ENCODE measurements around the gene ARID3A.

ARID3A gene

GRCh38 chr19:943551-944170 lies 17.8 kb downstream of the ARID3A start:
- TF ChIP-seq, protein P1, sequence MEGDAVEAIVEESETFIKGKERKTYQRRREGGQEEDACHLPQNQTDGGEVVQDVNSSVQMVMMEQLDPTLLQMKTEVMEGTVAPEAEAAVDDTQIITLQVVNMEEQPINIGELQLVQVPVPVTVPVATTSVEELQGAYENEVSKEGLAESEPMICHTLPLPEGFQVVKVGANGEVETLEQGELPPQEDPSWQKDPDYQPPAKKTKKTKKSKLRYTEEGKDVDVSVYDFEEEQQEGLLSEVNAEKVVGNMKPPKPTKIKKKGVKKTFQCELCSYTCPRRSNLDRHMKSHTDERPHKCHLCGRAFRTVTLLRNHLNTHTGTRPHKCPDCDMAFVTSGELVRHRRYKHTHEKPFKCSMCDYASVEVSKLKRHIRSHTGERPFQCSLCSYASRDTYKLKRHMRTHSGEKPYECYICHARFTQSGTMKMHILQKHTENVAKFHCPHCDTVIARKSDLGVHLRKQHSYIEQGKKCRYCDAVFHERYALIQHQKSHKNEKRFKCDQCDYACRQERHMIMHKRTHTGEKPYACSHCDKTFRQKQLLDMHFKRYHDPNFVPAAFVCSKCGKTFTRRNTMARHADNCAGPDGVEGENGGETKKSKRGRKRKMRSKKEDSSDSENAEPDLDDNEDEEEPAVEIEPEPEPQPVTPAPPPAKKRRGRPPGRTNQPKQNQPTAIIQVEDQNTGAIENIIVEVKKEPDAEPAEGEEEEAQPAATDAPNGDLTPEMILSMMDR (IDR thresholded peaks at IDR 0.05; ENCODE audit: control insufficient read depth, insufficient read depth, low read depth, low read length, missing control alignments): no peak
- no peak for DNase-seq (ENCODE audit: low read depth)
- H3K4me3 ChIP-seq (ENCODE audit: control insufficient read depth, low read depth, low read length): no peak overlapping the region

- TF ChIP-seq, protein P1 (IDR thresholded peaks at IDR 0.05; ENCODE audit: control insufficient read depth, insufficient read depth, low read depth, low read length, missing control alignments): no peak
- DNase-seq (ENCODE audit: low read depth): no peak
- H3K4me3 ChIP-seq (ENCODE audit: control insufficient read depth, low read depth, low read length): no peak overlapping the region
Observed at GRCh38 chr19:944171-944567, 18.3 kb downstream of the ARID3A start.

DNA sequence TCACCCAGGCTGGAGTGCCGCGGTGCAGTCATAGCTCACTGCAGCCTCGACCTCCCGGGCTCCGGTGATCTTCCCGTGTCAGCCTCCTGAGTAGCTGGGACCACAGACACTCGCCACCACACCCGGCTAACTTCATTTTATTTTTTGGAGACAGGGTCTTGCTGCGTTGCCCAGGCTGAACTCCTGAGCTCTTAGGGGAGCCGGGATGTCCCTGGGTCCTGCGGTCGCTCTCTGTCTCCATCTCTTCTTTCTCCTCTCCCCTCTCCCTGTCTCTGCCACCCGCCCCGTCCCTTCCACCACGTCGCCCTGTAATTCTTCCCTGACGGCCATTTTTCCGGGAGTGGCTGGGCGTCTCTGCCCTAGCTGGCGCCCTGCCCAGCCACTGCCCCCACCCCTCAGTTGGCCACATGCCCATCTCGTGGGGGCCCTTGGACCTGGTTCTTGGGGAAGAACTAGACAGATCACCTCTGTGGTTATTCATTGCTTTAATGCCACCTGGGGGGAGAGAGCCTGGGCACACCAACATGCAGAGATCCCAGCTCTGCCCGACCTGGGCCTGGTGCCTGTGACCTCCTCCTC lies 18.9 kb downstream of the ARID3A start:
- TF ChIP-seq, protein P1 (IDR thresholded peaks at IDR 0.05; ENCODE audit: control insufficient read depth, insufficient read depth, low read depth, low read length, missing control alignments): no peak
- DNase-seq (ENCODE audit: low read depth): no peak
- H3K4me3 ChIP-seq (ENCODE audit: control insufficient read depth, low read depth, low read length): no peak overlapping the region

DNA sequence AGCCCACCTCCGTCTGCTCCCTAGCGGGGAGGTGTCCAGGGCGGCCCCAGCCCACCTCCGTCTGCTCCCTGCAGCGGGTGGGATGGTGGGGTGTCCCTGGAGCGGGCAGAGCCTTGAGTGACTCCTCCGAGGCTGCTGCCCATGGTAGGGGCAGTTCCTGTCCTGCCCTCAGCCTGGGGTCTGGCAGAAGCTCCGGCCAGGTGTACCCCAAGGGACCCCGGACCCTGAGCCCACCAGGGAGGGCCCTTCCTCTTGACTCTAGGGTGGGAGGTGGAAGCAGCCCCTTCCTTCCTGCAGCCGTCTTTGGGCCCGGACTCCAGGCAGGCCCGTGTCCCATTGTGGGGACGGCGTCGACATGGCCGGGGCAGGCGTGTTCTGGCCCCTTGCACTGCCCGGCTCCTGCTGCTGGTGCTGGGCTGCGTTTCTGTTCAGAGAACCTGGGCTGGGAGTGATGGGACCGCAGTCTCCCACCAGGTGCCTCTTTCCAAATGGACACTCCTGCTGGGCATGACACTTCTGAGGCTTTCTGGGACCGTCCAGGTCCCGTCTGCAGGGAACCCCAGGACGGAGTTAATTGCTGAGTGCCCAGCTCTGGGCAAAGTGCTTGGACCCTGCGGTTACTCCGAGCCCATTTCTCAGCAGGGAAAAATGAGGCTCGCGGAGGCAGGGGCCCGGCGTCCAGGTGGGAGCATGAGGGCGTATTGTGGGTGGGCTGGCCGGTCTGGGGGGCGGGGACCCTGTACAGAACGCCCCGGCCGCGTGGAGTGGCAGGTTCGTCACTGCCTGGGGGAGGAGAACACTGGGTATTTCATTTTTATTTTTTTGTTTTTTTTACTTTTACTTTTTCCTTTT lies 19.8 kb downstream of the ARID3A start:
- H3K4me3 ChIP-seq (ENCODE audit: control insufficient read depth, low read depth, low read length): no peak overlapping the region
- TF ChIP-seq, protein P1 (IDR thresholded peaks at IDR 0.05; ENCODE audit: control insufficient read depth, insufficient read depth, low read depth, low read length, missing control alignments): no peak
- DNase-seq (ENCODE audit: low read depth): no peak

DNA sequence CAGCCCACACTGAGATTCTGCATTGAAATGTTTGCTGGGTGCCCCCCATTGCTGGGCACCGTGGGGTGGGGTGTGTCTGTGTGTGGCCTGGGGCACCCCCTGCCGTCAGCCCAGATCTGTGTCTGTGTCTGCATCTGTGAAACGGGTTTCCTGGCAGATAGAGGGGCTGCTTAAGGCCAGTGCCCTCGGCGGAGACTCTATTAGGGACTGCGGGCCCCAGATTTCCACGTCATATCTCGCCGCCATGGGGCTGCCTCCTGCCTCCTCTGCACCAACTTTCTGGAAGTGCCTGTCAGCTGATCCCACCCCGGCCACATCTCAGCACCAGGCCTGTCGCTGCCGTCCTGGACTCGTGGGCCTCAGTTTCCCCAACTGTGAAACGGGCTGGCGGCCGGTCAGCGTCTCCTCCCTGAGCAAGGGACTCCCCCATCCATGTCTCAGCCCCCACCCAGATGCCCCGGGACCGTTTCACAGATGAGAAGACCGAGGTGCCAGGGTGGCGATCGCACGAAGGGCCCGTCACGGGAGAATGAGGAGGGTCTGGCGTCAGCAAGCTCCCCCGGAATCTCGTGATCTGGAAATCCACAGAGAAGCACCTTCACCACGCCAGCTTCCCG lies 21.4 kb downstream of the ARID3A start:
- TF ChIP-seq, protein P1 (IDR thresholded peaks at IDR 0.05; ENCODE audit: control insufficient read depth, insufficient read depth, low read depth, low read length, missing control alignments): no peak
- no peak overlapping the region for H3K4me3 ChIP-seq (ENCODE audit: control insufficient read depth, low read depth, low read length)
- DNase-seq (ENCODE audit: low read depth): no peak

GRCh38 chr19:947707-948539 lies 22.1 kb downstream of the ARID3A start:
- H3K4me3 ChIP-seq (ENCODE audit: control insufficient read depth, low read depth, low read length): no peak overlapping the region
- TF ChIP-seq, protein P1 (IDR thresholded peaks at IDR 0.05; ENCODE audit: control insufficient read depth, insufficient read depth, low read depth, low read length, missing control alignments): no peak
- DNase-seq (ENCODE audit: low read depth): no peak

Measured in AG09309 (cell line).